Neural cell (in vitro differentiated cells): Measurements from ENCODE around the gene ANTXR1. TPM values are rescaled to one million over a fixed set of nuclear protein-coding genes. Genes with fewer than 3 reads are reported as not detected.

Experiments used
- H2AFZ ChIP-seq: fragments of 200-600, 300-800 bp; sonication (generic), shearing (Covaris generic); 2 replicates; pipeline ENCODE4 v1.6.0; 2014; ENCODE audit warnings: low read depth, mild to moderate bottlenecking, antibody characterized with exemption, low read length, moderate library complexity
- H3F3A ChIP-seq: fragments of 200-600 bp; shearing (Covaris generic); 2 replicates; pipeline ENCODE4 v1.6.1; 2016; ENCODE audit warnings: mild to moderate bottlenecking, moderate library complexity, mixed read lengths, antibody characterized with exemption, low read length; ENCODE audit not compliant: insufficient read depth, poor library complexity, severe bottlenecking
- H3K27ac ChIP-seq: fragments of 200-600, 300-800 bp; sonication (generic), shearing (Covaris generic); 2 replicates; pipeline ENCODE4 v1.5.1; 2014; ENCODE audit warnings: mild to moderate bottlenecking, low read length, moderate library complexity
- H3K27me3 ChIP-seq: fragments of 300-800, 200-600 bp; sonication (generic), shearing (Covaris generic); 2 replicates; pipeline ENCODE4 v1.6.0; 2014; ENCODE audit warnings: mild to moderate bottlenecking, low read depth, low read length, moderate library complexity; ENCODE audit not compliant: insufficient read depth
- H3K36me3 ChIP-seq: fragments of 300-800, 200-600 bp; sonication (generic), shearing (Covaris generic); 2 replicates; pipeline ENCODE4 v1.5.1; 2014; ENCODE audit warnings: mild to moderate bottlenecking, antibody characterized with exemption, low read length, moderate library complexity; ENCODE audit not compliant: insufficient read depth
- H3K4me2 ChIP-seq: fragments of 300-800, 200-600 bp; sonication (generic), shearing (Covaris generic); 2 replicates; pipeline ENCODE4 v1.6.0; 2014; ENCODE audit warnings: mild to moderate bottlenecking, low read length
- H3K4me3 ChIP-seq: fragments of 300-800, 200-600 bp; sonication (generic), shearing (Covaris generic); 2 replicates; pipeline ENCODE4 v1.5.1; 2014; ENCODE audit warnings: mild to moderate bottlenecking, low read length, moderate library complexity
- H3K79me2 ChIP-seq: fragments of 200-600 bp; shearing (Covaris generic); replicated peaks from 2 replicates; pipeline ENCODE4 v1.6.0; 2014; ENCODE audit warnings: mild to moderate bottlenecking, low read length, moderate library complexity; ENCODE audit not compliant: insufficient read depth
- H3K9ac ChIP-seq: fragments of 300-800, 200-600 bp; sonication (generic), shearing (Covaris generic); 2 replicates; pipeline ENCODE4 v1.6.1; 2016; ENCODE audit warnings: mild to moderate bottlenecking, low read length, mixed read lengths
- H3K9me2 ChIP-seq: fragments of 200-600 bp; shearing (Covaris generic); 2 replicates; pipeline ENCODE4 v1.6.1; 2016; ENCODE audit warnings: mild to moderate bottlenecking, low read length, mixed read lengths; ENCODE audit not compliant: insufficient read depth
- H3K9me3 ChIP-seq: fragments of 200-600, 300-800 bp; sonication (generic), shearing (Covaris generic); 2 replicates; pipeline ENCODE4 v1.6.1; 2016; ENCODE audit warnings: mild to moderate bottlenecking, mixed run types, low read length, moderate library complexity, mixed read lengths
- H4K20me1 ChIP-seq: fragments of 200-600 bp; shearing (Covaris generic); 2 replicates; pipeline ENCODE4 v1.6.1; 2016; ENCODE audit warnings: mild to moderate bottlenecking, mixed run types; ENCODE audit not compliant: insufficient read depth
- EP300 ChIP-seq: fragments of 450-650 bp; conservative IDR thresholded peaks from 2 replicates; pipeline ENCODE4 v1.6.1; 2014; ENCODE audit warnings: antibody characterized with exemption, mild to moderate bottlenecking, moderate library complexity; ENCODE audit not compliant: poor library complexity, severe bottlenecking
- EZH2 ChIP-seq: fragments of 200-600, 300-800 bp; shearing (Covaris generic), sonication (generic); IDR thresholded peaks from 2 replicates; pipeline ENCODE4 v1.6.1; 2014; ENCODE audit warnings: antibody characterized with exemption, low read length, borderline replicate concordance, mild to moderate bottlenecking; ENCODE audit not compliant: insufficient read depth, poor library complexity, severe bottlenecking
- MXI1 ChIP-seq: fragments of 450-650 bp; conservative IDR thresholded peaks from 2 replicates; pipeline ENCODE4 v1.6.1; 2014; ENCODE audit warnings: antibody characterized with exemption, mild to moderate bottlenecking; ENCODE audit not compliant: poor library complexity, severe bottlenecking
- POLR2AphosphoS5 ChIP-seq: IDR thresholded peaks from 2 replicates; pipeline ENCODE4 v1.6.1; 2012
- RAD21 ChIP-seq: fragments of 450-650 bp; conservative IDR thresholded peaks from 2 replicates; pipeline ENCODE4 v1.6.1; 2014; ENCODE audit warnings: antibody characterized with exemption, mild to moderate bottlenecking, moderate library complexity
- SMC3 ChIP-seq: fragments of 450-650 bp; conservative IDR thresholded peaks from 2 replicates; pipeline ENCODE4 v1.6.1; 2014; ENCODE audit warnings: antibody characterized with exemption, mild to moderate bottlenecking, moderate library complexity; ENCODE audit not compliant: poor library complexity
- TAF1 ChIP-seq: IDR thresholded peaks from 2 replicates; pipeline ENCODE4 v1.6.1; 2012; ENCODE audit warnings: low read depth
- polyA plus RNA-seq: library from polyadenylated mRNA; depleted of rRNA; stranded (reverse); fragments of >200 nt; gene quantifications from 2 replicates; pipeline ENCODE4 v1.2.3, GENCODE V29; 2014
- TF ChIP-seq, protein P1 (sequence below): fragments of 450-650 bp; IDR thresholded peaks from 2 replicates; pipeline ENCODE4 v1.5.1; 2014; ENCODE audit warnings: antibody characterized with exemption, mild to moderate bottlenecking, moderate library complexity; ENCODE audit not compliant: poor library complexity, severe bottlenecking
- TF ChIP-seq, protein P2 (sequence below): IDR thresholded peaks from 2 replicates; pipeline ENCODE4 v1.6.1; 2012; ENCODE audit warnings: borderline replicate concordance

Gene ANTXR1
- polyA plus RNA-seq, 1 donor from 2014 or later = 4.9 TPM

- no peak for TF ChIP-seq EP300
- TF ChIP-seq MXI1 = no peak
- TF ChIP-seq TAF1 = no peak
- TF ChIP-seq RAD21 = no peak
- TF ChIP-seq SMC3 = no peak
- TF ChIP-seq POLR2AphosphoS5 = no peak
- TF ChIP-seq, protein P1, sequence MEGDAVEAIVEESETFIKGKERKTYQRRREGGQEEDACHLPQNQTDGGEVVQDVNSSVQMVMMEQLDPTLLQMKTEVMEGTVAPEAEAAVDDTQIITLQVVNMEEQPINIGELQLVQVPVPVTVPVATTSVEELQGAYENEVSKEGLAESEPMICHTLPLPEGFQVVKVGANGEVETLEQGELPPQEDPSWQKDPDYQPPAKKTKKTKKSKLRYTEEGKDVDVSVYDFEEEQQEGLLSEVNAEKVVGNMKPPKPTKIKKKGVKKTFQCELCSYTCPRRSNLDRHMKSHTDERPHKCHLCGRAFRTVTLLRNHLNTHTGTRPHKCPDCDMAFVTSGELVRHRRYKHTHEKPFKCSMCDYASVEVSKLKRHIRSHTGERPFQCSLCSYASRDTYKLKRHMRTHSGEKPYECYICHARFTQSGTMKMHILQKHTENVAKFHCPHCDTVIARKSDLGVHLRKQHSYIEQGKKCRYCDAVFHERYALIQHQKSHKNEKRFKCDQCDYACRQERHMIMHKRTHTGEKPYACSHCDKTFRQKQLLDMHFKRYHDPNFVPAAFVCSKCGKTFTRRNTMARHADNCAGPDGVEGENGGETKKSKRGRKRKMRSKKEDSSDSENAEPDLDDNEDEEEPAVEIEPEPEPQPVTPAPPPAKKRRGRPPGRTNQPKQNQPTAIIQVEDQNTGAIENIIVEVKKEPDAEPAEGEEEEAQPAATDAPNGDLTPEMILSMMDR = no peak
- no peak for TF ChIP-seq EZH2
- TF ChIP-seq, protein P2, sequence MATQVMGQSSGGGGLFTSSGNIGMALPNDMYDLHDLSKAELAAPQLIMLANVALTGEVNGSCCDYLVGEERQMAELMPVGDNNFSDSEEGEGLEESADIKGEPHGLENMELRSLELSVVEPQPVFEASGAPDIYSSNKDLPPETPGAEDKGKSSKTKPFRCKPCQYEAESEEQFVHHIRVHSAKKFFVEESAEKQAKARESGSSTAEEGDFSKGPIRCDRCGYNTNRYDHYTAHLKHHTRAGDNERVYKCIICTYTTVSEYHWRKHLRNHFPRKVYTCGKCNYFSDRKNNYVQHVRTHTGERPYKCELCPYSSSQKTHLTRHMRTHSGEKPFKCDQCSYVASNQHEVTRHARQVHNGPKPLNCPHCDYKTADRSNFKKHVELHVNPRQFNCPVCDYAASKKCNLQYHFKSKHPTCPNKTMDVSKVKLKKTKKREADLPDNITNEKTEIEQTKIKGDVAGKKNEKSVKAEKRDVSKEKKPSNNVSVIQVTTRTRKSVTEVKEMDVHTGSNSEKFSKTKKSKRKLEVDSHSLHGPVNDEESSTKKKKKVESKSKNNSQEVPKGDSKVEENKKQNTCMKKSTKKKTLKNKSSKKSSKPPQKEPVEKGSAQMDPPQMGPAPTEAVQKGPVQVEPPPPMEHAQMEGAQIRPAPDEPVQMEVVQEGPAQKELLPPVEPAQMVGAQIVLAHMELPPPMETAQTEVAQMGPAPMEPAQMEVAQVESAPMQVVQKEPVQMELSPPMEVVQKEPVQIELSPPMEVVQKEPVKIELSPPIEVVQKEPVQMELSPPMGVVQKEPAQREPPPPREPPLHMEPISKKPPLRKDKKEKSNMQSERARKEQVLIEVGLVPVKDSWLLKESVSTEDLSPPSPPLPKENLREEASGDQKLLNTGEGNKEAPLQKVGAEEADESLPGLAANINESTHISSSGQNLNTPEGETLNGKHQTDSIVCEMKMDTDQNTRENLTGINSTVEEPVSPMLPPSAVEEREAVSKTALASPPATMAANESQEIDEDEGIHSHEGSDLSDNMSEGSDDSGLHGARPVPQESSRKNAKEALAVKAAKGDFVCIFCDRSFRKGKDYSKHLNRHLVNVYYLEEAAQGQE = no peak
- Histone ChIP-seq H3K4me3 (no peak overlapping the region), H3K9me2 (no peaks in the 10 kb centered on the region)
Measured at GRCh38 chr2:69201259-69201658, 188.3 kb downstream of the ANTXR1 start.

GRCh38 chr2:69202327-69202726 is 189.3 kb downstream of the ANTXR1 start:
- Histone ChIP-seq H4K20me1 (no peaks in the 10 kb centered on the region), H3K9me3 (no peaks in the 10 kb centered on the region), H3F3A (no peaks in the 10 kb centered on the region), H3K27ac (no peak overlapping the region), H3K79me2 (no peaks in the 10 kb centered on the region), H3K27me3 (no peaks in the 10 kb centered on the region), H3K4me3 (no peak overlapping the region), H3K9ac (no peak overlapping the region), H3K4me2 (no peak overlapping the region), H2AFZ (no peak overlapping the region), H3K9me2 (no peaks in the 10 kb centered on the region), H3K36me3 (no peaks in the 10 kb centered on the region)
- TF ChIP-seq TAF1 = no peak
- TF ChIP-seq, protein P2 = no peak

More at GRCh38 chr2:69201259-69201658, 188.3 kb downstream of the ANTXR1 start:
- Histone ChIP-seq H3K9me3 (no peaks in the 10 kb centered on the region), H2AFZ (no peak overlapping the region), H3K27me3 (no peaks in the 10 kb centered on the region), H3K79me2 (no peaks in the 10 kb centered on the region), H3K27ac (no peak overlapping the region), H4K20me1 (no peaks in the 10 kb centered on the region), H3K36me3 (no peaks in the 10 kb centered on the region), H3K9ac (no peak overlapping the region), H3K4me2 (no peak overlapping the region), H3F3A (no peaks in the 10 kb centered on the region)
